ENCODE data around the gene PTPRJ.

DNA sequence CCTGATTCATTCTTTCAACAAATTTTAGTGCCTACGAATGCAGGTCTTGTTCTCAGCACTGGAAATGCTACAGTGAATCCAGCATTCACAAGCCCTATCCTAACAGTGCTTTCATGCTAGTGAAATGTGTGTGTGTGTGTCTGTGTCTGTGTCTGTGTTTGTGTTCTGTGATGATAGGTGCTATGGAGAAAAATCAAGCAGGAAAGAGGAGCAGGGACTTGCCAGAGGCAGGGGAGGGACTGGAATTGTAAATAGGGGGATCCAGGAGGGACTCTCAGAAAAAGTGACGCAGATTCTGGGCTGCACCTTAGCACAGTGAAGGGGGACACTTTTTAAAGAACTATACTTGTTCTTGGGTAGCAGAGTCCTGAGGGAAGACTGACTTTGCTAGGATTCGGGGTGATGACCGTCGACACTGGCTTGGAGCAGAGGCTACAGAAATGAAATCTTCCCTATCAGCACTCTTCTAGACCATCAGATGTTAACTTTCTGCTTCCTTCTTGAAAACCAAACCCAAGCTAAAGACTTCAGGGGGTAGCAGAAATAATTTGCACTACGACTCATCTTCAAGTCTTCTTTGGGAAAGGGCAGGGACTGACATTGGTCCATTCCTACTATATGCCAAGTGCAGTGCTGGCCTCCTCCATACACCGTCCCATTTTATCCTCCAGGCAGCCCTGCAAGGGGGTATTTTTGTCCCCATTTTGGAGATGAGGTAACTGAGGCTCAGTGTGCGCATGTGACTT is 39.3 kb upstream of the PTPRJ start:
- TF ChIP-seq, protein P1, sequence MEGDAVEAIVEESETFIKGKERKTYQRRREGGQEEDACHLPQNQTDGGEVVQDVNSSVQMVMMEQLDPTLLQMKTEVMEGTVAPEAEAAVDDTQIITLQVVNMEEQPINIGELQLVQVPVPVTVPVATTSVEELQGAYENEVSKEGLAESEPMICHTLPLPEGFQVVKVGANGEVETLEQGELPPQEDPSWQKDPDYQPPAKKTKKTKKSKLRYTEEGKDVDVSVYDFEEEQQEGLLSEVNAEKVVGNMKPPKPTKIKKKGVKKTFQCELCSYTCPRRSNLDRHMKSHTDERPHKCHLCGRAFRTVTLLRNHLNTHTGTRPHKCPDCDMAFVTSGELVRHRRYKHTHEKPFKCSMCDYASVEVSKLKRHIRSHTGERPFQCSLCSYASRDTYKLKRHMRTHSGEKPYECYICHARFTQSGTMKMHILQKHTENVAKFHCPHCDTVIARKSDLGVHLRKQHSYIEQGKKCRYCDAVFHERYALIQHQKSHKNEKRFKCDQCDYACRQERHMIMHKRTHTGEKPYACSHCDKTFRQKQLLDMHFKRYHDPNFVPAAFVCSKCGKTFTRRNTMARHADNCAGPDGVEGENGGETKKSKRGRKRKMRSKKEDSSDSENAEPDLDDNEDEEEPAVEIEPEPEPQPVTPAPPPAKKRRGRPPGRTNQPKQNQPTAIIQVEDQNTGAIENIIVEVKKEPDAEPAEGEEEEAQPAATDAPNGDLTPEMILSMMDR (IDR thresholded peaks at IDR 0.05; ENCODE audit: low read depth, low read length, poor library complexity, severe bottlenecking) = no peak
- TF ChIP-seq EZH2phosphoT487 (IDR thresholded peaks at IDR 0.05; ENCODE audit: borderline replicate concordance, low read length) = no peak
